ENCODE measurements around the gene GPRC5C. TPM values are rescaled to one million over a fixed set of nuclear protein-coding genes. Genes with fewer than 3 reads are reported as not detected.

GPRC5C gene
- total RNA-seq, 1 experiment from 2014 or later, result 15.5 TPM

DNA sequence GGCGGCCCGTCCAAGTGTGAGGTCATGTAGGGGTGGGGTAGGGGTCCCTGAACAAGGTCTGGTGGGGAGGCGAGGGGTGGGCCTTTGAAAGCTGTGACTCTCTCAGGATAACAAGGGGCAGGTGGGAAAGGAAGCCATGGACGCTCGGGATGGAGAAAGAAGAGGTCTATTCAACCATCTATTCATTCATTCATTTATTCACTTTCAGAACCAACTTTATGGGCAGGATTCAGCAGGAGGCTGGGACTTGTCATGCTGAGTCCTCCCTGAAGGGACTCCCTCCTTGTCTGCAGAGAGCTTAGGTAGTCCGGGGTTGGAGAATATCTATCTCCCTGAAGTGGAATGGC lies 25.9 kb downstream of the GPRC5C start:
- H4K20me1 ChIP-seq (ENCODE audit: control insufficient read depth, insufficient read depth, insufficient read length), result no peaks in the 10 kb centered on the region
- WGBS (ENCODE audit: extremely low coverage, insufficient read length, low lambda C conversion rate), result no CpG with 5 or more reads among the region's 6 CpGs
- no peak overlapping the region for H2BK12ac ChIP-seq (ENCODE audit: insufficient read length, low read depth, low read length)
- Mint-ChIP-seq H3K9me3 (no peaks in the 10 kb centered on the region), H3K4me3 (no peak overlapping the region), H3K27me3 (ENCODE audit: low read depth) (peaks cover 46% of the 10 kb centered on the region), H3K36me3 (ENCODE audit: insufficient read depth in 1 of 3, low read depth in 3 of 3) (no peaks in the 10 kb centered on the region), H3K4me1 (peaks cover 25 to 33% of the 10 kb centered on the region in 2 experiments), H3K27ac (no peak overlapping the region)
- H2BK15ac ChIP-seq (ENCODE audit: low read depth, low read length), result no peak overlapping the region
- H2BK20ac ChIP-seq (ENCODE audit: low read depth, low read length, poor library complexity, severe bottlenecking), result no peak overlapping the region
- no peaks in the 10 kb centered on the region for H3K9me3 ChIP-seq (ENCODE audit: control insufficient read depth, low read depth, low read length)
- no peak overlapping the region for H3K4ac ChIP-seq (ENCODE audit: low read depth, low read length)
- no peaks in the 10 kb centered on the region for H3K79me1 ChIP-seq (ENCODE audit: insufficient read depth, low read depth, low read length, poor library complexity, severe bottlenecking)
- no peak; the same call in 2 of the 3 replicates for TF ChIP-seq CTCF (conservative IDR thresholded peaks at IDR 0.05)
- no peak for DNase-seq
- no peak overlapping the region for H4K8ac ChIP-seq (replicated peaks; ENCODE audit: insufficient read length, low read depth, low read length)
- H3K79me2 ChIP-seq (ENCODE audit: insufficient read depth, low read length), result no peaks in the 10 kb centered on the region
- no peak overlapping the region for H3K56ac ChIP-seq (ENCODE audit: insufficient read length, low read depth, low read length)
- H3K23ac ChIP-seq (ENCODE audit: insufficient read length, low read depth, low read length), result no peak overlapping the region
- H3T11ph ChIP-seq (ENCODE audit: low read length), result no peak overlapping the region
- H3K9ac ChIP-seq (ENCODE audit: extremely low read depth, insufficient read length, low read length), result no peak overlapping the region
- no peak overlapping the region for H2AFZ ChIP-seq (ENCODE audit: low read length)
- H4K5ac ChIP-seq (ENCODE audit: insufficient read length, low read depth, low read length), result no peak overlapping the region
- no peak overlapping the region for H3K14ac ChIP-seq (ENCODE audit: insufficient read depth, low read length)
- peaks cover 6% of the 10 kb centered on the region; the same call in 1 of the 2 replicates for H3K27me3 ChIP-seq (ENCODE audit: insufficient read depth, low read length)
- no peak overlapping the region for H2BK5ac ChIP-seq (ENCODE audit: insufficient read length, low read length)
- no peak overlapping the region for H2BK120ac ChIP-seq (ENCODE audit: low read depth, low read length, poor library complexity, severe bottlenecking)
- H3K23me2 ChIP-seq (ENCODE audit: insufficient read length, low read depth, low read length, poor library complexity, severe bottlenecking), result peaks cover 7% of the 10 kb centered on the region
- no peak overlapping the region for H3K27ac ChIP-seq (ENCODE audit: insufficient read length, low read depth, low read length)
- H3K4me1 ChIP-seq (ENCODE audit: insufficient read depth, low read length), result peaks cover 3% of the 10 kb centered on the region; the same call in 1 of the 2 replicates
- no peak overlapping the region for H3K18ac ChIP-seq (ENCODE audit: insufficient read length, low read depth, low read length)
- no peak overlapping the region for H4K91ac ChIP-seq (ENCODE audit: insufficient read length, low read depth, low read length)
- H3K4me2 ChIP-seq (ENCODE audit: insufficient read depth, insufficient read length, low read length), result no peak overlapping the region
- no peak overlapping the region for H2AK5ac ChIP-seq (ENCODE audit: insufficient read length, low read length)

Measured in H9 (cell line).